Measurements from ENCODE around the gene PAMR1. TPM values are rescaled to one million over a fixed set of nuclear protein-coding genes. Genes with fewer than 3 reads are reported as not detected.

The PAMR1 gene
- total RNA-seq, 1 experiment from 2014 or later = 0.62 TPM

DNA sequence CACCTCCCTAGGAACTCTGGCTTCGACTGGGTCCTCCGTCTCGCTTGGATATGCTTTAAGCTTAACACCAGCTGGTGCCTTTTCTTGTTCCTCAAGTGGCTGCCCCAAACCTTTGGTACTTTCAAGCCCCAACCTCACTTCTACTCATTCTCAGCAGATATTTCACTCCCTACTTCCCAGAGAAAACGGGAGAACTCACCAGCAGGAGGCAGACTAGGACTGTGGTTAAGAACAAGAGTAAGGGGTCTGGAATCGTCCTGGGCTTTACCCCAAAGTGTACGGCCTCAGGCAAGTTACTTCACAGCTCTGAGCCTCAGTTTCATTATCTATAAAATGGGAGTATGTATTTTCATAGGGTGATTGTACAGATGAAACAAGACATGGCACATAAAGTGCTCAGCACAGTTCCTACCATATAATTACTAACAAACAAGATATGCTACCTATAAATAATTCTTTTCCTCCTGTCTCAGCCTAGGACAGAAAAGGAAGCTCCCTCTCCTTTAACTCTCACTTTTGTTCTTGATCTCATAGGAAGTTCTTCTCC is 37.8 kb downstream of the PAMR1 start:
- peak; percentile 87 for DNase-seq (ENCODE audit: low spot score)
- intact Hi-C loops (cut with micrococcal nuclease; ENCODE audit: unreplicated experiment) = loop anchor here (1.0 to 10.0 kb wide), 6 partner anchors 129 to 990 kb away; no protein-coding TSS in a partner anchor
- no peak overlapping the region for H3K4me3 ChIP-seq (ENCODE audit: low read depth, low read length, poor library complexity, severe bottlenecking)
- H3K27me3 ChIP-seq (replicated peaks; ENCODE audit: insufficient read depth, low read depth, low read length, poor library complexity) = peaks cover 31% of the 10 kb centered on the region
- CTCF ChIA-PET = interaction anchor here (0.6 to 1.8 kb wide), 11 partner anchors 29 to 779 kb away, joined by 3 to 27 read pairs (median 7); no protein-coding TSS in a partner anchor
- TF ChIP-seq, protein P1, sequence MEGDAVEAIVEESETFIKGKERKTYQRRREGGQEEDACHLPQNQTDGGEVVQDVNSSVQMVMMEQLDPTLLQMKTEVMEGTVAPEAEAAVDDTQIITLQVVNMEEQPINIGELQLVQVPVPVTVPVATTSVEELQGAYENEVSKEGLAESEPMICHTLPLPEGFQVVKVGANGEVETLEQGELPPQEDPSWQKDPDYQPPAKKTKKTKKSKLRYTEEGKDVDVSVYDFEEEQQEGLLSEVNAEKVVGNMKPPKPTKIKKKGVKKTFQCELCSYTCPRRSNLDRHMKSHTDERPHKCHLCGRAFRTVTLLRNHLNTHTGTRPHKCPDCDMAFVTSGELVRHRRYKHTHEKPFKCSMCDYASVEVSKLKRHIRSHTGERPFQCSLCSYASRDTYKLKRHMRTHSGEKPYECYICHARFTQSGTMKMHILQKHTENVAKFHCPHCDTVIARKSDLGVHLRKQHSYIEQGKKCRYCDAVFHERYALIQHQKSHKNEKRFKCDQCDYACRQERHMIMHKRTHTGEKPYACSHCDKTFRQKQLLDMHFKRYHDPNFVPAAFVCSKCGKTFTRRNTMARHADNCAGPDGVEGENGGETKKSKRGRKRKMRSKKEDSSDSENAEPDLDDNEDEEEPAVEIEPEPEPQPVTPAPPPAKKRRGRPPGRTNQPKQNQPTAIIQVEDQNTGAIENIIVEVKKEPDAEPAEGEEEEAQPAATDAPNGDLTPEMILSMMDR (conservative IDR thresholded peaks at IDR 0.05; ENCODE audit: low read depth, low read length) = peak; percentile 98
- no peak for TF ChIP-seq EZH2 (IDR thresholded peaks at IDR 0.05; ENCODE audit: borderline replicate concordance, low read depth, low read length, poor library complexity, severe bottlenecking)
- no TSS peak for BruUV-seq (replicated peaks)
- H3K36me3 ChIP-seq (ENCODE audit: insufficient read depth, low read length, poor library complexity, severe bottlenecking) = no peaks in the 10 kb centered on the region
- peaks cover 8% of the 10 kb centered on the region for H3K9me3 ChIP-seq (ENCODE audit: low read depth, low read length, poor library complexity, severe bottlenecking)
- H3K4me1 ChIP-seq (ENCODE audit: insufficient read depth, low read length, poor library complexity, severe bottlenecking) = no peaks in the 10 kb centered on the region
- no peak overlapping the region for H3K27ac ChIP-seq (ENCODE audit: low read depth, low read length, poor library complexity, severe bottlenecking)
- POLR2A ChIA-PET (ENCODE audit: low non-redundant PET) = no interaction called here

DNA sequence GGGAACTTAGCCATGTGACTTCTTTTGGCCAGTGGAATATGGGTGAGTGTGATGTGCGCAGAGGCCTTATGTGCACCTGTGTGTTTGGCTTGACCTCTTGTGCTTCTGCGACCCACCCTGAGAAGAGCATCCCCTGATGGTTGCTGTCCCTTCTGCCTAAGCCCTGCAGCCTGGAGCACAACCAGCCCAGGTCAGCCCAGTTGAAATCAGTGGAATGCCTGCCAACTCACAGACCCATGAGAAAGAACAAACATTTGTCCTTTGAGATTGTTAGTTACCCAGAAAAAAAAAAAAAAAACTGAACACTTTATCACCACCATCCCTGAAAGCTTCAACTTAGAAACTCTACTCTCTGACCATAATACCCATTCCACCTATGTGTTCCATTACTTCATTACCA is 38.5 kb downstream of the PAMR1 start:
- intact Hi-C loops (cut with micrococcal nuclease; ENCODE audit: unreplicated experiment) = loop anchor here (1.0 to 10.0 kb wide), 6 partner anchors 130 to 990 kb away; no protein-coding TSS in a partner anchor
- Histone ChIP-seq H3K27ac (ENCODE audit: low read depth, low read length, poor library complexity, severe bottlenecking) (no peak overlapping the region), H3K4me3 (ENCODE audit: low read depth, low read length, poor library complexity, severe bottlenecking) (no peak overlapping the region), H3K27me3 (replicated peaks; ENCODE audit: insufficient read depth, low read depth, low read length, poor library complexity) (peaks cover 29% of the 10 kb centered on the region), H3K4me1 (ENCODE audit: insufficient read depth, low read length, poor library complexity, severe bottlenecking) (no peaks in the 10 kb centered on the region), H3K9me3 (ENCODE audit: low read depth, low read length, poor library complexity, severe bottlenecking) (peaks cover 11% of the 10 kb centered on the region), H3K36me3 (ENCODE audit: insufficient read depth, low read length, poor library complexity, severe bottlenecking) (no peaks in the 10 kb centered on the region)
- ChIA-PET CTCF (interaction anchor here (0.6 to 1.8 kb wide), 2 partner anchors 55 to 335 kb away, joined by 3 to 27 read pairs; no protein-coding TSS in a partner anchor), POLR2A (ENCODE audit: low non-redundant PET) (no interaction called here)
- no peak for TF ChIP-seq EZH2 (IDR thresholded peaks at IDR 0.05; ENCODE audit: borderline replicate concordance, low read depth, low read length, poor library complexity, severe bottlenecking)
- TF ChIP-seq, protein P1 (conservative IDR thresholded peaks at IDR 0.05; ENCODE audit: low read depth, low read length) = no peak
- no TSS peak for BruUV-seq (replicated peaks)
- no peak for DNase-seq (ENCODE audit: low spot score)

GRCh38 chr11:35486446-35486845 is 39.0 kb downstream of the PAMR1 start:
- no TSS peak for BruUV-seq (replicated peaks)
- intact Hi-C loops (cut with micrococcal nuclease; ENCODE audit: unreplicated experiment) = loop anchor here (2.0 to 10.0 kb wide), 5 partner anchors 130 to 991 kb away; no protein-coding TSS in a partner anchor
- POLR2A ChIA-PET (ENCODE audit: low non-redundant PET) = no interaction called here
- Histone ChIP-seq H3K9me3 (ENCODE audit: low read depth, low read length, poor library complexity, severe bottlenecking) (peaks cover 11% of the 10 kb centered on the region), H3K4me1 (ENCODE audit: insufficient read depth, low read length, poor library complexity, severe bottlenecking) (no peaks in the 10 kb centered on the region), H3K4me3 (ENCODE audit: low read depth, low read length, poor library complexity, severe bottlenecking) (no peak overlapping the region), H3K27me3 (replicated peaks; ENCODE audit: insufficient read depth, low read depth, low read length, poor library complexity) (peaks cover 25% of the 10 kb centered on the region), H3K27ac (ENCODE audit: low read depth, low read length, poor library complexity, severe bottlenecking) (no peak overlapping the region), H3K36me3 (ENCODE audit: insufficient read depth, low read length, poor library complexity, severe bottlenecking) (no peaks in the 10 kb centered on the region)
- no peak for TF ChIP-seq EZH2 (IDR thresholded peaks at IDR 0.05; ENCODE audit: borderline replicate concordance, low read depth, low read length, poor library complexity, severe bottlenecking)
- TF ChIP-seq, protein P1 (conservative IDR thresholded peaks at IDR 0.05; ENCODE audit: low read depth, low read length) = no peak
- CTCF ChIA-PET = no interaction called here
- no peak for DNase-seq (ENCODE audit: low spot score)

All from A673 (cell line).